K562 (cell line): Measurements from ENCODE around the gene FAM186B. TPM values are rescaled to one million over a fixed set of nuclear protein-coding genes. Genes with fewer than 3 reads are reported as not detected.

Experiments used
- BCOR ChIP-seq: fragments of 450-650 bp; IDR thresholded peaks from 2 replicates; pipeline ENCODE4 v1.6.1; 2016
- CEBPB ChIP-seq: fragments of 450-650 bp; IDR thresholded peaks from 2 replicates; pipeline ENCODE4 v1.6.1; 2016; ENCODE audit warnings: missing genetic modification characterization, missing compliant biosample characterization
- CHCHD3 ChIP-seq: fragments of 250-450 bp; sonication (Bioruptor Pico); IDR thresholded peaks from 2 replicates; pipeline ENCODE4 v2.1.2; 2022; ENCODE audit warnings: mild to moderate bottlenecking
- DACH1 ChIP-seq: fragments of 450-650 bp; IDR thresholded peaks from 2 replicates; pipeline ENCODE4 v1.6.1; 2018; ENCODE audit not compliant: partially characterized antibody
- E2F6 ChIP-seq, 2 experiments: IDR thresholded peaks; 2 replicates each; pipeline ENCODE4 v1.6.1; 2011; ENCODE audit warnings: borderline replicate concordance in 1 of 2, control low read depth in 1 of 2, low read depth in 1 of 2, low read length in 1 of 2, mild to moderate bottlenecking in 1 of 2, mixed read lengths in 1 of 2, moderate library complexity in 1 of 2; ENCODE audit not compliant: insufficient read depth in 1 of 2, insufficient read length in 1 of 2, poor library complexity in 1 of 2, severe bottlenecking in 1 of 2; ENCODE audit errors: extremely low read depth in 1 of 2
- ESRRB ChIP-seq: fragments of 250-450 bp; sonication (Bioruptor Pico); IDR thresholded peaks from 2 replicates; pipeline ENCODE4 v1.5.0; 2020; ENCODE audit warnings: mild to moderate bottlenecking, moderate library complexity, borderline replicate concordance
- KDM2B ChIP-seq: fragments of 250-450 bp; sonication (Bioruptor Pico); IDR thresholded peaks from 2 replicates; pipeline ENCODE4 v1.8.0; 2021; ENCODE audit warnings: mild to moderate bottlenecking, moderate library complexity
- MTF1 ChIP-seq: fragments of 250-450 bp; sonication (Bioruptor Pico); IDR thresholded peaks from 2 replicates; pipeline ENCODE4 v1.9.0; 2021; ENCODE audit warnings: moderate library complexity, mild to moderate bottlenecking, inconsistent platforms, borderline replicate concordance
- NEUROD1 ChIP-seq: fragments of 150-350 bp; IDR thresholded peaks from 2 replicates; pipeline ENCODE4 v1.6.1; 2014; ENCODE audit warnings: borderline replicate concordance, low read length, low read depth; ENCODE audit not compliant: partially characterized antibody
- NUFIP1 ChIP-seq: fragments of 450-650 bp; IDR thresholded peaks from 2 replicates; pipeline ENCODE4 v1.6.1; 2018; ENCODE audit not compliant: partially characterized antibody
- RBM25 ChIP-seq: fragments of 200-400 bp; formaldehyde crosslinking; IDR thresholded peaks from 2 replicates; pipeline ENCODE4 v1.6.1; 2018; ENCODE audit warnings: low read length, low read depth, moderate library complexity; ENCODE audit not compliant: severe bottlenecking
- SLC30A9 ChIP-seq: fragments of 250-450 bp; sonication (Bioruptor Pico); IDR thresholded peaks from 2 replicates; pipeline ENCODE4 v1.8.0; 2022; ENCODE audit warnings: mild to moderate bottlenecking, moderate library complexity
- SMAD2 ChIP-seq: fragments of 150-350 bp; IDR thresholded peaks from 2 replicates; pipeline ENCODE4 v1.6.1; 2014; ENCODE audit warnings: low read depth, mild to moderate bottlenecking, low read length
- SOX6 ChIP-seq: fragments of 450-650 bp; IDR thresholded peaks from 2 replicates; pipeline ENCODE4 v1.6.1; 2014; ENCODE audit warnings: mild to moderate bottlenecking
- STAG1 ChIP-seq: sonication (generic); formaldehyde crosslinking; IDR thresholded peaks from 2 replicates; pipeline ENCODE4 v1.5.0; 2020; ENCODE audit warnings: missing genetic modification reagents, borderline replicate concordance
- SUPT5H ChIP-seq: fragments of 450-650 bp; IDR thresholded peaks from 2 replicates; pipeline ENCODE4 v1.6.1; 2016
- TSC22D4 ChIP-seq: fragments of 450-650 bp; IDR thresholded peaks from 2 replicates; pipeline ENCODE4 v1.6.1; 2016; ENCODE audit warnings: missing genetic modification characterization, missing biosample characterization, control low read depth
- XRCC3 ChIP-seq: fragments of 450-650 bp; IDR thresholded peaks from 2 replicates; pipeline ENCODE4 v1.6.1; 2017; ENCODE audit warnings: mild to moderate bottlenecking, moderate library complexity
- XRCC5 ChIP-seq: fragments of 200-400 bp; formaldehyde crosslinking; IDR thresholded peaks from 2 replicates; pipeline ENCODE4 v1.6.1; 2017; ENCODE audit warnings: low read depth, mild to moderate bottlenecking, low read length
- ZFPM2 ChIP-seq: fragments of 250-450 bp; sonication (Bioruptor Pico); IDR thresholded peaks from 2 replicates; pipeline ENCODE4 v1.5.1; 2022; ENCODE audit warnings: mild to moderate bottlenecking
- ZNF143 ChIP-seq: sonication (generic); formaldehyde crosslinking; IDR thresholded peaks from 2 replicates; pipeline ENCODE4 v1.9.0; 2022; ENCODE audit warnings: mild to moderate bottlenecking, missing genetic modification reagents
- ZNF282 ChIP-seq: sonication (generic); formaldehyde crosslinking; IDR thresholded peaks from 2 replicates; pipeline ENCODE4 v1.8.1; 2023; ENCODE audit warnings: missing genetic modification reagents
- ZNF324 ChIP-seq: fragments of 250-450 bp; sonication (Bioruptor Pico); IDR thresholded peaks from 2 replicates; pipeline ENCODE4 v1.4.0; 2020; ENCODE audit warnings: mild to moderate bottlenecking
- ZNF41 ChIP-seq: fragments of 250-450 bp; sonication (Bioruptor Pico); conservative IDR thresholded peaks from 2 replicates; pipeline ENCODE4 v1.4.0; 2020; ENCODE audit warnings: mild to moderate bottlenecking
- ZNF445 ChIP-seq: fragments of 250-450 bp; sonication (Bioruptor Pico); IDR thresholded peaks from 2 replicates; pipeline ENCODE4 v1.4.0; 2020; ENCODE audit warnings: low read depth, mild to moderate bottlenecking, moderate library complexity
- ZNF644 ChIP-seq: fragments of 200-800 bp; sonication (Bioruptor generic); IDR thresholded peaks from 2 replicates; pipeline ENCODE4 v1.6.1; 2016; ENCODE audit warnings: low read depth, missing genetic modification characterization, missing compliant biosample characterization
- polyA plus RNA-seq, 8 experiments: library from polyadenylated mRNA; depleted of rRNA in 4 of 8; stranded (reverse) in 5 of 8; unstranded in 3 of 8; fragments of >200 nt; fragmentation: Nextera tagmentation in 2 of 8; fragmentation: Illumina TruSeq in 1 of 8; extraction: Ambion mirVana in 2 of 8; extraction: Trizol in 1 of 8; gene quantifications; 2 replicates each; pipeline versions ENCODE4 v1.2.1 to v1.2.3, GENCODE V29; 2011 to 2014; ENCODE audit warnings: inconsistent platforms in 1 of 8, missing spikeins in 1 of 8
- total RNA-seq, 7 experiments: library from RNA; depleted of rRNA in 6 of 7; stranded (reverse); fragments of >200 nt in 6 of 7; fragmentation: Illumina TruSeq in 2 of 7; extraction: Trizol in 2 of 7; gene quantifications; 2 replicates each; pipeline versions ENCODE4 v1.2.1 to v1.2.3, GENCODE V29; 2011 to 2021; ENCODE audit warnings: low replicate concordance in 1 of 7
- TF ChIP-seq, protein P1 (sequence below): fragments of 250-450 bp; sonication (Bioruptor Pico); IDR thresholded peaks from 2 replicates; pipeline ENCODE4 v1.4.0; 2020

FAM186B gene
- total and polyA plus RNA-seq, 9 of the 15 experiments (the other 6 are each of a cell fraction or from before 2014, with no cell fraction given): 0.07 to 0.42 (median 0.15) TPM

DNA sequence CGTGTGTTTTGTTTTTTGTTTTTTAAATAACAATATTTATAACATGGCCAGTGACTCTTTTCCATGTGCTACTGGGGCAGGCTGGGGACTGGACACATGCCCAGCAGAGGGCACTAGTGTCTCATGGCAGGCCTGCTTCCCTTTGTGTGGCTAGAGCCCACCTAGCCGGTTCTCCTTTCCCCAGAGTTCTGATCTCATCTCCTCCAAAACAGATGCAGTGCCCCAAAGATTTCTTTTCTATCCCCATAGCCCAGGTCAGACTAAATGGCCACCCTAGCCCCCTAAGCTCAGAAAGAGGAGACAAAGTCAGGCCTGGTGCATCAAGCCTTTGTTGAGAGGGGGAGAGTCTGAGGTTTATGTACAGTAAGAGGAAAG, 39.2 kb upstream of the FAM186B start (continued):
- TF ChIP-seq TSC22D4 (tag) (no peak), ZNF282 (CRISPR knock-in tag) (no peak), NUFIP1 (no peak), SOX6 (no peak), SLC30A9 (CRISPR knock-in tag) (no peak), SUPT5H (no peak), ZFPM2 (CRISPR knock-in tag) (no peak), ZNF143 (CRISPR knock-in tag) (no peak), KDM2B (no peak), BCOR (no peak; the same call in 1 of the 2 replicates), ESRRB (CRISPR knock-in tag) (no peak), STAG1 (CRISPR knock-in tag) (peak; percentile 67; the same call in 1 of the 2 replicates), E2F6 (IDR thresholded peaks at IDR 0.05; ENCODE audit: borderline replicate concordance in 1 of 2, extremely low read depth in 1 of 2, insufficient read depth in 1 of 2, insufficient read length in 1 of 2, low read depth in 1 of 2, low read length in 1 of 2, poor library complexity in 1 of 2, severe bottlenecking in 1 of 2) (no peak), DACH1 (no peak), CHCHD3 (CRISPR knock-in tag) (no peak), SMAD2 (no peak), XRCC5 (no peak), NEUROD1 (no peak), ZNF324 (CRISPR knock-in tag) (no peak), CEBPB (no peak), RBM25 (no peak), ZNF41 (CRISPR knock-in tag) (no peak), ZNF445 (CRISPR knock-in tag) (no peak), XRCC3 (no peak), MTF1 (CRISPR knock-in tag) (no peak), ZNF644 (tag) (no peak)
- TF ChIP-seq, protein P1, sequence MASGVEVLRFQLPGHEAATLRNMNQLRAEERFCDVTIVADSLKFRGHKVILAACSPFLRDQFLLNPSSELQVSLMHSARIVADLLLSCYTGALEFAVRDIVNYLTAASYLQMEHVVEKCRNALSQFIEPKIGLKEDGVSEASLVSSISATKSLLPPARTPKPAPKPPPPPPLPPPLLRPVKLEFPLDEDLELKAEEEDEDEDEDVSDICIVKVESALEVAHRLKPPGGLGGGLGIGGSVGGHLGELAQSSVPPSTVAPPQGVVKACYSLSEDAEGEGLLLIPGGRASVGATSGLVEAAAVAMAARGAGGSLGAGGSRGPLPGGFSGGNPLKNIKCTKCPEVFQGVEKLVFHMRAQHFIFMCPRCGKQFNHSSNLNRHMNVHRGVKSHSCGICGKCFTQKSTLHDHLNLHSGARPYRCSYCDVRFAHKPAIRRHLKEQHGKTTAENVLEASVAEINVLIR (CRISPR knock-in tag): no peak
